ENCODE measurements around the gene PAK4.

PAK4 gene

GRCh38 chr19:39100500-39101166 is 25.0 kb upstream of the PAK4 start:
- TF ChIP-seq, protein P1, sequence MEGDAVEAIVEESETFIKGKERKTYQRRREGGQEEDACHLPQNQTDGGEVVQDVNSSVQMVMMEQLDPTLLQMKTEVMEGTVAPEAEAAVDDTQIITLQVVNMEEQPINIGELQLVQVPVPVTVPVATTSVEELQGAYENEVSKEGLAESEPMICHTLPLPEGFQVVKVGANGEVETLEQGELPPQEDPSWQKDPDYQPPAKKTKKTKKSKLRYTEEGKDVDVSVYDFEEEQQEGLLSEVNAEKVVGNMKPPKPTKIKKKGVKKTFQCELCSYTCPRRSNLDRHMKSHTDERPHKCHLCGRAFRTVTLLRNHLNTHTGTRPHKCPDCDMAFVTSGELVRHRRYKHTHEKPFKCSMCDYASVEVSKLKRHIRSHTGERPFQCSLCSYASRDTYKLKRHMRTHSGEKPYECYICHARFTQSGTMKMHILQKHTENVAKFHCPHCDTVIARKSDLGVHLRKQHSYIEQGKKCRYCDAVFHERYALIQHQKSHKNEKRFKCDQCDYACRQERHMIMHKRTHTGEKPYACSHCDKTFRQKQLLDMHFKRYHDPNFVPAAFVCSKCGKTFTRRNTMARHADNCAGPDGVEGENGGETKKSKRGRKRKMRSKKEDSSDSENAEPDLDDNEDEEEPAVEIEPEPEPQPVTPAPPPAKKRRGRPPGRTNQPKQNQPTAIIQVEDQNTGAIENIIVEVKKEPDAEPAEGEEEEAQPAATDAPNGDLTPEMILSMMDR (IDR thresholded peaks at IDR 0.05; ENCODE audit: extremely low read depth, insufficient read depth, missing control alignments) = no peak
- DNase-seq (ENCODE audit: low spot score) = no peak
- in situ Hi-C loops (cut with MboI; ENCODE audit: low pct_unique_long_range_greater_than_20kb, low sequenced_read_pairs, unreplicated experiment) = loop anchor here (25.0 kb wide), 1 partner anchor 437 kb away; the partner anchor contains the start of genes EID2 and EID2B

GRCh38 chr19:39103151-39103550 is 22.4 kb upstream of the PAK4 start:
- DNase-seq (ENCODE audit: low spot score) = no peak
- in situ Hi-C loops (cut with MboI; ENCODE audit: low pct_unique_long_range_greater_than_20kb, low sequenced_read_pairs, unreplicated experiment) = loop anchor here (25.0 kb wide), 1 partner anchor 434 kb away; the partner anchor contains the start of genes EID2 and EID2B
- TF ChIP-seq, protein P1 (IDR thresholded peaks at IDR 0.05; ENCODE audit: extremely low read depth, insufficient read depth, missing control alignments) = no peak

DNA sequence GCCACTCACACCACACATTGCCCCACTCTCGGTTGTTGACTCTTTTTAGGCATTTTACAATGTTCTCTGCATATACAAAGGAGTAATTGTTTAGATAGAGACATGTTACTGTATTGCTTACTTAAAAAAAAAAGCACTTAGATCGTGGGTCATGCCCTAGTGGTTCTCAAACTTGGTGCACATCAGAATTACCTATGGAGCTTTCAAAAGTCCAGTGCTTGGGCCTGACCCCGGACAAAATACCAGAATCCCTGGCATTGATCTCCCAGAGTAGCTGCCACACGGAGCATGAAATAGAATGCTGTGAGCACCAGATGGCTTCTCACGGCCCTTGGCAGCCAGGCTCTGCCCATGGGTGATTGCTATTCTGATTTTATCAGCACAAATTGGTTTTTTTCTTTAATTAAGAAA is 21.4 kb upstream of the PAK4 start:
- in situ Hi-C loops (cut with MboI; ENCODE audit: low pct_unique_long_range_greater_than_20kb, low sequenced_read_pairs, unreplicated experiment) = loop anchor here (25.0 kb wide), 1 partner anchor 433 kb away; the partner anchor contains the start of genes EID2 and EID2B

DNA sequence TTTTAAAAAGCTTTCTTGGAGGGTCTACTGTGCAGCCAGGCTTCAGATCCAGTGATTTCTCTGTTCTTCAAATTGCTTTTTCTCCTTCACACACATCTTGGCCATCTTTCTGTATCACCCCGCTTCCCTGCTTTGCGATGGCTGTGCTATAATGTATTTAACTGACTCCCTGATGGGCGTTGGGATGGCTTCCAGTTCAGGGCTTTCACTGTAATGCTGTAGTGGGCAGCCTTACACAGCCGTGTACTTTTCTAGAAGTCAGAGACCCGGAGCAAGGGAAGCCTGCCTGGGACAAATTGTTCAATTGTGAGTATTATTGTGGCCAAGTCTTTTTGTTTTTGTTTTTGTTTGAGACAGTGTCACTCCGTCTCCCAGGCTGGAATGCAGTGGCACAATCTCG is 19.4 kb upstream of the PAK4 start:
- in situ Hi-C loops (cut with MboI; ENCODE audit: low pct_unique_long_range_greater_than_20kb, low sequenced_read_pairs, unreplicated experiment) = loop anchor here (25.0 kb wide), 1 partner anchor 431 kb away; the partner anchor contains the start of genes EID2 and EID2B
- DNase-seq (ENCODE audit: low spot score) = no peak
- TF ChIP-seq, protein P1 (IDR thresholded peaks at IDR 0.05; ENCODE audit: extremely low read depth, insufficient read depth, missing control alignments) = no peak

More for the DNA sequence above, 21.4 kb upstream of the PAK4 start:
- TF ChIP-seq, protein P1 (IDR thresholded peaks at IDR 0.05; ENCODE audit: extremely low read depth, insufficient read depth, missing control alignments) = no peak
- no peak for DNase-seq (ENCODE audit: low spot score)

DNA sequence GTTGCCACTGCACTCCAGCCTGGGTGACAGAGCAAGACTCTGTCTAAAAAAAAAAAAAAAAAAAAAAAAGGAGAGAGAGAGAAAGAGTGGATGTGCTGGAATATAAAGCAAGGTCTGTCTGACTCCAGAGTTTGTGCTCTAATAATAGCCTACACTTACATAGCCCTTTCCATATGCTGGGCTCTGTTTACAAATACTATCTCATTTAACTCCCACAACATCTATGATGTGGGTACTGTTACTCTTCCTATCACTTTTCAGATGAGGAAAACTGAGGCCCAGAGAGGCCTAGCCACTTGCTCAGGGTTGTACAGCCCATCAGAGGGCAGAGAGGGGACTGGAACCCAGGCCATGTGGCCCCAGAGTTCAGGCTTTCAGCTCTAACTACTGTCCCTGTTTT is 15.9 kb upstream of the PAK4 start:
- in situ Hi-C loops (cut with MboI; ENCODE audit: low pct_unique_long_range_greater_than_20kb, low sequenced_read_pairs, unreplicated experiment) = loop anchor here (25.0 kb wide), 1 partner anchor 428 kb away; the partner anchor contains the start of genes EID2 and EID2B
- DNase-seq (ENCODE audit: low spot score) = no peak
- TF ChIP-seq, protein P1 (IDR thresholded peaks at IDR 0.05; ENCODE audit: extremely low read depth, insufficient read depth, missing control alignments) = no peak

DNA sequence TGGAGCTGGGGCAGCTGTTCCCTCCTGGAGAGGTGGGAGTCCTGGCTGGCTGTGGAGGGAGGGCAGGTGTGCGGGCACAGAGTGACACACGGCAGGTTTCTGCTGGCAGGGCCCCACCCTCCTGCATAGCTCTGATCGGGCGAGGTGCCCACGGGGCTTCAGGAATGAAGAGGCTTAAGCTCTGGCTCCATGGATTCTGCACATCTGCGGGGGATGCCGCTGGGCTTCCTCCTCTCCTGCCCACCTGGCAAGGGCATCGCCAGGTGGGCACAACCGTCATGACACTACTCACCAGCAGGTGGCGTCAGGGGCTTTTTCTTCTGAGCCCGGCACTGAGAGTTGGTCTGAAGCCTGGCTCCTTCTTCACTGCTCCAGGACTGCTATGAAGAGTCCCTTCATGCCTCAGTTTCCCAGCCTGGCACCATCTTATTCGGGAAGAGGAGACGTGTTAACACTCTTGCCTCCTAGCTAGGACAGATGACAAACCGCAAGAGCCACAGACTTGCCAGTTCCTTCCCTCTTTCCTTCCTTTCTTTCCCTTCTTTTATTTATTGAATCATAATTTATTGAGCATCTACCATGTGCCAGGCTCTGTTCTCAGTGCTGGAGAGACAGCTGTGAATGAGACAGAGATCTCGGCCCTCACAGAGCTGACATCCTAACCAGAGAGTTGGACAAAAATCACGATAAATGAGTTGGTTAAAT is 15.2 kb upstream of the PAK4 start:
- in situ Hi-C loops (cut with MboI; ENCODE audit: low pct_unique_long_range_greater_than_20kb, low sequenced_read_pairs, unreplicated experiment) = loop anchor here (25.0 kb wide), 1 partner anchor 427 kb away; the partner anchor contains the start of genes EID2 and EID2B
- TF ChIP-seq, protein P1 (IDR thresholded peaks at IDR 0.05; ENCODE audit: extremely low read depth, insufficient read depth, missing control alignments) = peak; percentile 85
- peak; percentile 85 for DNase-seq (ENCODE audit: low spot score)

Measured in GM13977 (cell line).